NCI-H1092 treated with DMSO at 0.1 percent for 48 hours (cell line): ENCODE measurements around the gene GCC2.
A peak's percentile ranks its signal among the peaks of the same experiment; 100 is the strongest.
"Not testable (repeated sequence)": the region's sequence is repeated elsewhere in the genome, so short reads cannot be mapped to it uniquely, and the experiment has no call there.

Source experiments
- DNase-seq: peaks from one replicate; lab custom pipeline; 2025; lab: John Stamatoyannopoulos, UW

The GCC2 gene

DNA sequence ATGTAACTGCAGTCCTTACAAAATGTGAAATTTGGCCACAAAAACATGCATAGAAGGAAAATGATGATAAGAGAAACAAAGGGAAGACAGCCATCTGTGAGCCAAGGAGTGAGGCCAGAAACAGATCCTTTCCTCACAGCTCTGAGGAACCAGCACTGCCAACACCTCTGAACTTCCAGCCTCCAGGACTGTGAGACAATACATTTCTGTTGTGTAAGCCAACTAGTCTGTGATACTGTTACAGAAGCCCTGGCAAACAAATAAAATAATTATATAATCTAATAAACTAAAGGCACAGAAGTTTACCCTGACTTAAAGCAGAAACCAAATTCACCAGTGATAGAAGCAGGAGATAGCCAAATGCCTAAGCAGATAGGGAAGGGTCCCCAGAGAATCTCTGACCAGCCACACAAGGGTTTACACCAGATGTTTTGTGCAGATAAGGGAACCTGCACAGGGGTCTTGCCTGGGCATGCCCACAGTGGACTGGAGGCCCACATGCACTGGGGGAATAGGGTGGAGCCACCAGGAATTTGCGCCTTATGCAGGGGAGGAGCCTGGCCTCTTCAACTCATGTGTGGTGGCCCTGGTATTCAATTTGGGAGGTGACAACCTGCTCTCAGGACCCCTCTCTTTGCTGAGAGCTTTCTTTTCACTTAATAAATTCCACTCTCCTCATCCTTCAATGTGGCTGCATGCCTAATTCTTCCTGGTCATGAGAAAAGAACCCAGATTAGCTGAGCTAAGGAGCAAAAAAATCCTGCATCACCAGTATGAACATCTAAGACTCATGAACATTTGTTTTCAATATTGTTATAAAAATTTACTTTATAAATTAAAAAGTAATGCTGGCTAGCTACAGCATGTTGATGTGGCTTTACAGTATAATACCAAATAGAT lies 3.8 kb upstream of the GCC2 start:
- no peak for DNase-seq

DNA sequence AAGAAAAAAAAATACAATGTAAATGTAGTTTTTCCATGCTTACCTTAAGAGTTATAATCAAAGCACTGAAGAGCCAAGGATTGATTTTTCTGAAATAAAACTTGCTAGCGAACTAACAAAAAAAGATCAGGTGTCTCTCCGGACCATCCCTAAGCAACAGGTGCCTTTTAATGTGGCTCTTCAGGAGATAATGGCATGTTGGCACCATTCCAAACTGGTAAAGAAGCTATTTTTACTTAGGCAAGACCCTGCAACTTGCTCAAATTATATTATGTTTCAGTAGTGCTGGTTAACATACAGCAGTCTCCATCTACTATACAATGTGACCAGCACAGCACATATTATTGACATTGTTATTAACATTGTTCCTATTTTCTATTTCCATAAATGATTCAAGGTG lies 2.3 kb upstream of the GCC2 start:
- no peak for DNase-seq

DNA sequence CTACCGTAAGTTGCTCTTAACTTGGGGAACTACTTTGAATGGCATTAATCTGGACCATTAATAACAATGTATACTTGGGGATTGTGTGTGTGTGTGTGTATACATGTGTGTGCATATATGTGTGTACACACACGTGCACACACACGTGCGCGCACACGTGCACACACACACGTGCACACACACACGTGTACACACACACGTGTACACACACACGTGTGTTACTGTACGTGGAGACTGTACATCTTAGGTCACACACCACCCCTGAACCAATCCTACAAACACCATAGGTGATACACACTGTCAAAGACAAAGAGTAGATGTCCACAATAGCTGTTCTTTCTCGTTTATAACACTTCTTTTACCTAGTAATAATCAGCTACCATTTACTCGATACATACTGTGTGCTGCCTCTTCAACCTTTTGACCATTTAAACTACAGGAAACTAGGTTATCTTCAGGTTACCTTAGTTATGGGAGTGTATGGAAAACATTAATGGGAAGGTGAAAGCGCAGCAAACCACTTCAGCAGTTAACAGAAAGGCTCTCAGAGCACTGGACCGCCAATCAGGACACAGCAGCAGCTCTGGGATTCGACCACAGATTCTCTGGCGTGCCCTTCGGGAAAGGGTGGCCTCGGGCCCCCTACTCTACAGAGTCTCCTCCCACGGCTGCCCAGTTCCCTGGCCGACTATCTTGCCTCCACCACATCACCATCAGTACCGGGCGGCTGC lies 894 bp upstream of the GCC2 start:
- DNase-seq = no peak

DNA sequence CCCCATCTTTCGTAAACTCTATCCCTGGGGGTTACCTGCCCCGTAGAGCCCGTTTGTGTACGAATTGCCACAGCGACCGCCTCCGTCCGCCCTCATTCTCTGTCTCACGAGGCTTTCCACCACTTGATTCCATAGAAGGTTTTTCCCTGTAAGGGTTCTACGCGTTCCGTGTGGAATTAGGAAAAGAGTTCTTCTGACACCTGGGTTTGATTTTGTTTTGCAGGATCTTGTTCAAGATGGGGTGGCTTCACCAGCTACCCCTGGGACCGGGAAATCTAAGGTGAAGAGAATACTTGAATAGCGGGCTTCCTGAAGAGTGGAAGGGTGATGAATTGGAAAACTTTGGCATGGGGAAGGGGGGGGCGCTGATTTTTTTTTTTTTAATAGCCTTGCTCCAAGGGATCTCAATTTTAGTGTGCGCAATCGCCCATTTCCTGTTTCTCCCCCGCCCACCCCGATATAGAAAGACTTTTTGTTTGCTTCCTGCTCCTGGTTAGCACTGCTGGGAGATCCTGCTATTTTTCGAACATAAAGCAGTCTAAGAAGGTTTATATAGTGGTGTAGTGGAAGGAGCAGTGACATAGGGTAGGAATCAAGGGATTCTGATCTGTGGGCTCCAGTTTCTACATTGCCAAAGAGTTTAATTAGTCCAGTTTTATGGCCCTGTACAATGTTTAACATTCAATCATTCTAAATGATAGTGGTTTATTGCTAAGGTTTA lies 564 bp downstream of the GCC2 start:
- peak; percentile 51 for DNase-seq

DNA sequence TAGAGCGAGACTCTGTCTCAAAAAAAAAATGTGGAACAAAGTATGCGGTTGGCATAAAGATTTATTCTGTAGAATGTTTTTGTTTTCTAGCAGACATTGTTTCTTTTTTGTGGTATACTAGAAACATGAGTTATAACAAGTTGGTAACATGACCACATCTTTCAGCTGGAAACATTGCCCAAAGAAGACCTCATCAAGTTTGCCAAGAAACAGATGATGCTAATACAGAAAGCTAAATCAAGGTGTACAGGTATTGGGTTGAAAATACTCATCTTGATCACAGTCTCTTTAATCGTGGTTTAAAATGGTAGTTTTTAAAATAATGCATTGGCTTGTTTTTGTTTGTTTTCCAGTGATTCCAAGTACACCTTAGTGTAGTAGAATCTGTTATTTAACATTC lies 1.9 kb downstream of the GCC2 start:
- DNase-seq = no peak

DNA sequence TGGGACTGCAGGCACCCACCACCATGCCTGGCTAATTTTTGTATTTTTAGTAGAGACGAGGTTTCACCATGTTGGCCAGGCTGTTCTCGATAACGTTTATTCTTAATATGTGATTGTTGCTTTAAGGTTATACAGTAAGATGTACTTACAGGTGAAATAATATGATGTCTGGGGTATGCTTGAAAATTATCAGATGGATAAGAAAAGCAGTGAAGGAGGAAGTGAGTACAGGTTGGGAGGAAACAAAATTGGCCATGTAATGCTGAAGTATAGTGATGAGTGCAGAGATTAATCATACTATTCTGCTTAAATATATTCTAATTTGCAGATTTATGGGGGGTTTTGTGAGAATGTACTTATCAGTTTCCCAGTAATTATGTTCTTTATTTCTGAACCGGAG lies 3.0 kb downstream of the GCC2 start:
- no peak for DNase-seq

DNA sequence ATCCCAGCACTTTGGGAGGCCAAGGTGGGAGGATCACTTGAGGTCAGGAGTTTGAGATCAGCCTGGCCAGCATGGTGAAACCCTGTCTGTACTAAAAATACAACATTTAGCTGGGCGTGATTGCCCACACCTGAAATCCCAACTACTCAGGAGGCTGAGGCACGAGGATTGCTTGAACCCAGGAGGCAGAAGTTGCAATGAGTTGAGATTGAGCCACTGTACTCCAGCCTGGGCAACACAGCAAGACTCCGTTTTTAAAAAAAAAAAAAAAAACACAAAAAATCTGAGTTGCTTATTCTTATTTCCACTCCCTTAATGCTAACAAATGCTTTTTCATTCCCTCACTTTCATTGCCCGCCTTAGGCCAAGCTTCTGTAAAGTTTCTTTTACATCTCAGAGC lies 4.5 kb downstream of the GCC2 start:
- not testable (repeated sequence) for DNase-seq

DNA sequence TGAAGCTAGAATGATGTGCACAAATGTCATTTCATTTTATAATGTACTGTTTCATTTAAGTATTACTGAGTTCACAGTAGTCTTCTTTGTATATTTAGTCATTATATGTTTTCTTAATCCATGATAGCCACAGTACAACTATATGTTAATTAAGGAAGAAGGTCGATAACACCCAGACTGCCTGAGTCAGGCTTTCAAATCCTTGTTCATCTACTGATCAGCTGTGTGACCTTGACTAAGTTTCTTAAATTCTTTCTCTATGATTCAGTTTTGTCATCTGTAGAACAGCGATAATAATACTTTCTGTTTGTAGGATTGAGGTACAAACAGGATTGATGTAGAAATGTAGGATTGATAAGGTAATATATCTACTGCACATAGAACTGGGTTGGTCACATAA lies 5.4 kb downstream of the GCC2 start:
- no peak for DNase-seq

DNA sequence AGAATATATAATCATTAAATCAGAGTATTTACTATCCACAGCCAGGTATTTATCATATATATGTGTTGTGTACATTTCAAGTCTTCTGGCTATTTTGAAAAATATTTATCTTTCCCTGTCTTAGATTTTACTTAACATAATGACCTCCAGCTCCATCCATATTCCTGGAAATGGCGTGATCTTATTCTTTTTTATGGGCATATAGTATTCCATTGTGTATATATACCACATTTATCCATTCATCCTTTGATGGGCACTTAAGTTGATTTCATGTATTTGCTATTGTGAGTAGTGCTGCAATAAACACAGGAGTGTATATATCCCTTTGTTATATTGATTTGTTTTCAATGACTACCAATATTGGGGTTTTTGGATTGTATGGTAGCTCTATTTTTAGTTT lies 6.6 kb downstream of the GCC2 start:
- no peak for DNase-seq

DNA sequence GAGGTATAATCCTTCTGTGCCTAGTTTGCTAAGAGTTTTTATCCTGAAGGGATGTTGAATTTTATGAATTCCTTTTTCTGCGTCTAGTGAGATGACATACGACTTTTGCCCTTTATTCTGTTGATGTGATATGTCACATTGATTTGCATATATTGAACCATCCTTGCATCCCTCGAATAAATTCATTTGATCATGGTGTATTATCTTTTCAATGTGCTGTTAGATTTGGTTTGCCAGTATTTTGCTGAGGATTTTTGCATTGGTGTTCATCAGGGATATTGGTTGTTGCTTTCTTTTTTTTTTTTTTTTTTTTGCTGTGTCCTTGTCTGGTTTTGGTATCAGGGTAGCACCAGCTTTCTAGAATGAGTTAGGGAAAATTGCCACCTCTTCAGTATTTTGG lies 9.1 kb downstream of the GCC2 start:
- no peak for DNase-seq

DNA sequence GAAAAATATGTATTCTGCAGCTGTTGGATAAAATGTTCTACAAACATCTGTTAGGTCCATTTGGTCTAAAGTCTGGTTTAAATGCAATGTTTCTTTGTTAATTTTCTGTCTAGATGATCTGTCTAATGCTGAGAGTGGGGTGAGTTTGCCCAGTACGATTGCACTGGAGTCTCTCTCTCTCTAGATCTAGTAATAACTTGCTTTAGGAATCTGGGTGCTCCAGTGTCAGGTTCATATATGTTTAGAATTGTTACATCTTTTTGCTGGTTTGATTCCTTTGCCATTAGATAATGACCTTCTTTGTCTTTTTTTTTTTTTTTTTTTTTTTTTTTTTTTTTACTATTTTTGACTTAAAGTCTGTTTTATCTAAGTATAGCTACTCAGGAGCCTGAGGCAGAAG lies 10.4 kb downstream of the GCC2 start:
- no peak for DNase-seq

DNA sequence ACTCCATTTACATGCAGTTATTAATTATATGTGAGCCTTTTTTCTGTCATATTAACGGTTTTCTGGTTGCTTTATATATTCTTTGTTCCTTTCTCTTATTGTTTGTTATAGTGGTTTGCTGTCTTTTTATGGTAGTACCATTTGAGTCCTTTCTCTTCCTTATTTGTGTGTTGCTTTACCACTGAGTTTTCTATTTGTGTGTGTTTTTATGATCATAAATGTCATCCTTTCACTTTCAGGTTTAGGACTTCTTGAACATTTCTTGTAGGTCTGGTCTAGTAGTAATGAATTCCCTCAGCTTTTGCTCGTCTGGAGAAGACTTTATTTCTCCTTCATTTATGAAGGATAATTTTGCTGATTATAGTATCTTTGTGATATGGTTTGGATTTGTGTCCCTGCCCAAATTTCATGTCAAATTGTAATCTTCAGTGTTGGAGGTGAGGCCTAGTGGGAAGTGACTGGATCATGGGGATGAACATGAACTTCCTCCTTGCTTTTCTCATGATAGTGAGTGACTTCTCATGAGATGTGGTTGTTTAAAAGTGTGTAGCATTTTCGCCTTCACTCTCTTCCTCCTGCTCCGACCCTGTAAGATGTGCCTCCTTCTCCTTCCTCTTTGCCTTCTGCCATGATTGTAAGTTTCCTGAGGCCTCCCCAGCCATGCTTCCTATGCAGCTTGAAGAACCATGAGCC lies 11.5 kb downstream of the GCC2 start:
- DNase-seq = no peak

DNA sequence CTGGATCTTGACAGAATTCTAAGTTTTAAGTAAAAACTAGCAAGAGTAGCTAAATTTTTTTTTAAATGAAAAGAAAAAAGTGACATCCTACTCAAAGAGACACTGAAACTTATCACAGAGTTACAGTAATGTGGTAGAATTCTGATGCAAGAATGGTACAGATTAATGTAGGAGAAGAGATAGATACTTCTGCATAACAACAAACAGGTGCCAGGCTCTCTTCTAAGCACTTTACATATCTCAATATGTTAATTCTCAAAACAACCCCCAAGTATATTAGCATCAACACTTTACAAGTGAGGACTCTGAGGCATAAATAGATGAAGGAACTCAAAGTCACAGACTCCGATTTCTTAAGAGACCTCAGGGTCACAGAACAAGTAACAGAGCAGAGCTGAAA lies 28.1 kb downstream of the GCC2 start:
- DNase-seq = no peak

DNA sequence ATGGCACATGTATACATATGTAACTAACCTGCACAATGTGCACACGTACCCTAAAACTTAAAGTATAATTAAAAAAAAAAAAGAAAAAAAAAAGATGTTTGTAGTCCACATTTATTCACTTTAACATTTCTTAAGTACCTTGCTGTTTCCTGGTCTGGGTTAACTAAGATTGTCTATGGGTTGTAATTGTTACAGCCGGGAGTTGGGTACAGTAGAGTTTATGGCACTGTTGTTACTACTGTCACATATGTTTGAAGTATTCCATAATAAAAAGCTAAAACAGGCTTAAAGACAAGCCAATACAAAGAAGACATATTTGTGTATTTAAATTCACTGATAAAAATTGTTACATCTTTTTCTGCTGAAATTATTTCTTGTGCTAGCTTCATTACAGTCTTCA lies 36.2 kb downstream of the GCC2 start:
- no peak for DNase-seq

DNA sequence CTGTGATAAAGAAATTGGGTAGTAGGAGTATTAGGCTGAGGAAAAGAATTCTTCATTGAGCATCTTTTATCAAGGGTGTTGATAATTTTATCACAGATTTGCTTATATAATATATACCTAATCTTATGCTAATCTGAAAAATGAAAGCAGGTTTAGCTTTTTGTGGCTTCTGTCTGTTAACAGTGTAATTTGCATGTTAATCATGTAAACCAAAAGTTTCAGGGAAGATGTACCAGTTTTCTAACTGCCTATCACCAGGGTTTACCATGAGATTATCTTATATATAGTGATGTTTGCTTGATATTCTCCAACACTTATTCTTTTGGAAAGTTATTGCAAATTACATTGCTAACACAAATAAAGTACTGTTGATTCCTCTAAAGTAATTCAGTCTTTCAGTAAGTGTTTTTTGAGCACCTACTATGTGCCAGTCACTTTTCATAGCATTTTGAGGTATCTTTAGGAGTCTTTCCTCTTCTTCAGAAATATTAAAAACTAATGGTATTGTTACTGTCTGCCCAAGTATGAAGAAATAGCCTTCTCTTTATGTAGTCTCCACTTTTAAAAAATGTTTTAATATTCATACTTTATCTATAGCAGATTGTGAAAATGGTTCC lies 41.6 kb downstream of the GCC2 start:
- DNase-seq = no peak

DNA sequence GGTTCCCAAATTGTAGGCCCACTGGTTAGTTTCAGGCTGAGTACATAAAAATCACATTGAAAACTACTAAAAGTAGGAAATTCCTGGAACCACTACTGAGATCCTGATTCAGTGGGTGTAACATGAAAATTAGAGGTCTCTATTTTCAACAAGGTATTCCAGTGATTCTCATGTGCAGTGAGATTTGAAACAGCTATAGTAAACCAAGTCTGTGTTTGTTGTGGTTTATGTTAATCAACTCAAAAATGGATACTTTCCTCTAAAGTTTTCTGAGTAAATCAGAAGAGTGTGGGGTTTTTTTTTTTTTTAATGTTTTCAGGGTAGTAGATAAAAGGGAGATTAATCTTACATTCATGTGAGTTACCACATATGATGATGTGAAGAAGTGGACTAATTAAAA lies 42.8 kb downstream of the GCC2 start:
- no peak for DNase-seq

DNA sequence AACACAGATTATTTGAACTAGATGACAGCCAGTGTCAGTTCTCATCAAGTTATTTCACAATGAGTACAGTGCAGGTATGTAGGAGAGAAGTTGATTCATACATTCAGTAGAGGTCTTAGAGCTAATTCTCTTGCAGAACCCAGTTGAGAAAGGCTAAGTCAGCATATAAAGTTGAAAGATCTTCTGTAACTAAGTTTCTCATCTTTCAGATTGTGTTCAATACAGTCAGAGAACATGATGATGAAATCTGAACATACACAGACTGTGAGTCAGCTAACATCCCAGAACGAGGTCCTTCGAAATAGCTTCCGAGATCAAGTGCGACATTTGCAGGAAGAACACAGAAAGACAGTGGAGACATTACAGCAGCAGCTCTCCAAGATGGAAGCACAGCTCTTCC lies 43.4 kb downstream of the GCC2 start:
- DNase-seq = no peak

DNA sequence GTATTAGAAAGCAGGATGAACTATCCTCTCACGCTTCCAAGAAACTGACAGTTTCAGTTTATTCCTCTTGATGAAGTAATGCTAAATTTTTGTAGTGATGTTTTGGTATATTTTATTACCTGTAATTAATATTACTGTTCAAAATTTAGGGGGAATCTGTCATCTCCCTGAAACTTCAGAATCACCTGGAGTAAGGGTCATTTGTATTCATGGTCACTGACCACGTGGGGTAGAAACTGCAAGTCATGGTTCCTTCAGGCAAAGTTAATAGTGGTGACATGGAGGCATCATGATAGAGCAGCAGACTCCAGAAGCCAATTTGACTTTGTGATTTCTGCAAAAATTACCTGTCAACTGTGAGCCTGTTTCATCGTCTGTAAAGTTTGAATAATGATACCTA lies 47.2 kb downstream of the GCC2 start:
- DNase-seq = not testable (repeated sequence)

DNA sequence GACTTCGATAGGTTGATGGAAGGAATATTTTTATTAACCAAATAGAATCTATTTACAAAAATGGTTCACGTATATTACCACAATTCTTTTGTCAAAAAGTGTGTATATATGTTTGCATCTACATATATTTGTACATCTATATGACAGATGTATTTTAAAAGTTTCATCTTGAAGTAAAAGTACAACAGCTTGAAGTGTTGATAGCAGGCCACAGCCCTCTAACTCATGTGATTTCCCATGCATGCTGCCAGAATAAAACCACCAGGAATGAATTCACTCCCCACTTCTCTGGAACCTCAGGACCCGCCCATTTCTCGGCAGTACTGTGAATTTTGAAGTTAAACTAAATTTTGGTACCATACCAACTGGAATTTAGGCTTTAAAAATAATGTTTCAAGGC lies 58.6 kb downstream of the GCC2 start:
- DNase-seq = not testable (repeated sequence)

DNA sequence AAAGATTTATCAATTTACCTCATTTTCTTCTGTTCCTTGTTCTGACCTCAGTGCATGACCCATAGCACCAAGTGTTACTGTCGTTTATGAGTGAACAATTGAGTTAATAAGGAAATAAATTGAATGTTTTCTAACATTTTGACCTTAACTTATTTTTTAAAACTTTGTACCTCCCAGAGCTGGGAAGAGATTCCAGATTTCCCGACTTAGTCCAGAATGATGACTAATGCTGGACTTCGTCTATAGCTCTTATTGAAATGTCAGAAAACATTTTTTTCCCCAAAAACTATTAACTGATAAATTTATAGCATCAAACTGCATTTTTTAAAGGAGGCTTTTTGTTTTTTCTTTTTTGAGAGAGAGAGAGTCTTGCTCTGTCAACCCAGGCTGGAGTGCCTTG lies 63.4 kb downstream of the GCC2 start:
- DNase-seq = not testable (repeated sequence)

DNA sequence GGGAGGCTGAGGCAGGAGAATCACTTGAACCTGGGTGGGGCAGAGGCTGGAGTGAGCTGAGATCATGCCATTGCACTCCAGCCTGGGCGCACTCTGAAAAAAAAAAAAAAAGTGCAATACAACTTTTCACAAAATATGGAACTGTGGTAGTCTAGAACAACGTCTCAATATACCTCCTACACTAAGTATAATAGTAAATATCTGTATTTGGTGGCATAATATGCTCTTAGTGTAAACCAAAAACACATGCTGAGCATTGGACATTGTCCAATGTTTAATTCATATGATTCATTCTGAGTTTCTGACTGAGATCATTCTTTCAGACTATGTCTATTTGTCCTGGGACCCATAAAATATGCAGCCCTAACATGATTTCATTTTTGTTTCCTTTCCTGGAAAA lies 65.5 kb downstream of the GCC2 start:
- not testable (repeated sequence) for DNase-seq

DNA sequence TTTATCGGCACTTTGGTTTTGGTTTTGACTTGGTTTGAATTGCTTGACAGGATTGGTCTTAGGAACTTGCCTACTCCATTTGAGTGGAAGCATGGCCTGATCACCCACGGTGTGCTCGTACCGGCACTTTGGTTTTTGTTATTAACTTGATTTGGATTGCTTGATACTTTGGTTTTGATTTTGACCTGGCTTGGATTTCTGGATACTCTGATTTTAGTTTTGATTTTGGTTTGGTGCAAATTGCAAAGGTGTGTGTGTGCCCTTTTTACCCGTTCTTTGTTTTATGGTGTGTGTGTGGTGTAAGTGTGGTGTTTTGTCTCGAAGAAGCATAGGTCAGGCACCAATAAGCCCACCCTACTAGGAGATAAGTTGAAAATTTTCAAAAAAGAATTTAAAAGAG lies 75.7 kb downstream of the GCC2 start:
- not testable (repeated sequence) for DNase-seq
